KBM-7 (cell line): ENCODE results near the gene RTP5.

Experiments used
- DNase-seq: peaks from one replicate; pipeline ENCODE4 v3.0.0-alpha.2; 2015
- in situ Hi-C: fragments of 300-500 bp; cut with MboI; formaldehyde crosslinking; loops from 2 replicates; pipeline ENCODE4 v1.14.3; 2020; ENCODE audit warnings: low sequenced_read_pairs, low pct_unique_long_range_greater_than_20kb, mixed read lengths

Gene RTP5

GRCh38 chr2:241855245-241855887 lies 14.2 kb upstream of the RTP5 start:
- no peak for DNase-seq
- in situ Hi-C loops: no loop called here

- no peak for DNase-seq
- in situ Hi-C loops: no loop called here
These were observed 13.6 kb upstream of the RTP5 start for GRCh38 chr2:241855888-241856422.

DNA sequence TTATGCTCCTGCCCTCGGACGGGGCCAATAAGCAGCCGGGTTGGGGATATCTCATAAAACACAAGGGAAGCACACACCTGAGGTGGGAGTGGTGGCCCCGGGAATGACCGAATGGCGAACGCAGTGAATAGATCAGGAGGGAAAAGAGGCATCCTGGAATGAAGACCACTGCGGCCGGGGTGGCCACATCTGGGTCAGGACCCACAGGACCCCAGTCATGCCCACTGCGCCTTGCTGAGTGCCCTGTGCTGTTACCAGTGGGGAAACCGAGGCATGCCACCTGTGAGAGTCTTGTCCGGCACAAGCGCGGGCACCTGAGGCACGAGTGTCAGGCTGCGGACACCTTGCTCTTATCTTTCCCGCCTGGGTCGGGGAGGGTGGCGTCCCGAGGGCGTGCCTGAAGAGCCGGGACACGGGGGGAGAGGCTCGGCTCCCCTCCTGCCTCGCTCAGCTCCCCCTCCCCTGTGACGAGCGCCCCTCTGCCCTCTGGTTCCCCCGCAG lies 12.4 kb upstream of the RTP5 start:
- no peak for DNase-seq
- in situ Hi-C loops: no loop called here

- no peak for DNase-seq
- in situ Hi-C loops: no loop called here
These were observed 11.9 kb upstream of the RTP5 start for GRCh38 chr2:241857572-241858121.

DNA sequence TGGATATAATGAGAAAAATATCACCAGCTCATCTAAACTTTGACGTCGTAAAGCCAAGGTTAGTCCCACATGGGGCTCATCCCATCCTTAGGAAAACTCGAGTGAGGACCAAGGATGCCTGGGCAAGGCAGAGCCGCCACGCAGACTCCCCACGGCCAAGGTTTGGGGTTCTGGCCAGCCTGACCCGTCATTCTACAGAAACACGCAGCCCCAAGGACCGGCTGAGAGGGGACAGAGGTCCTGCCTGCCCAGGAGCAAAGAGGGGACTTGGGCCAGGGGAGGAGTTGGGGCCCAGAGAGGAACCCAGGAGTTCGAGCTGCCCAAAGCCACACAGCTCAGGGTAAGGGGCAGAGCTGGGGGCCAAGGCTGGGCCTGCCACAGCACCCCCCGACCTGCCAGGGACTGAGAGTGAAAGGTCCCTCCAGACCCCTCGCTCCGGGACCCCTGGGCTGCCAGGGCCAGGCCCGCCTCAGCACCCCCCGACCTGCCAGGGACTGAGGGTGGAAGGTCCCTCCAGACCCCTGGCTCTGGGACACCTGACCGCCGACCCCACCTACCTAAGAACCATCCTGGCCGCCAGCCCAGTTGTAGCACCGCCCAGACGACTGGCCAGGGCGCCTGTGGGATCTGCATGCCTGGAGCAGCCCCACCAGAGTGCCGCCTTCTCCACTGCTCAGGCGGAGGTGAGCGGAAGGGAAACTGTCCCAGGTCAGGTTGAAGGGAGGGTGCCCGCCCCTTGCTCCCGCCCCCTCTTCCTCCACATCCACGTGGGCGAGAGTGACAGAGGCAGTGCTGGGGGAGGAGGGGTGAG lies 11.1 kb upstream of the RTP5 start, which contains the start of gene PDCD1:
Gene PDCD1, minus strand, starts transcription at position 689 of the 811 bp plus-strand sequence. Its CDS starts 56 bp downstream, at position 633.
- DNase-seq: no peak
- in situ Hi-C loops: no loop called here

- DNase-seq: no peak
- in situ Hi-C loops: no loop called here
These were observed 10.5 kb upstream of the RTP5 start for GRCh38 chr2:241859017-241859435.

DNA sequence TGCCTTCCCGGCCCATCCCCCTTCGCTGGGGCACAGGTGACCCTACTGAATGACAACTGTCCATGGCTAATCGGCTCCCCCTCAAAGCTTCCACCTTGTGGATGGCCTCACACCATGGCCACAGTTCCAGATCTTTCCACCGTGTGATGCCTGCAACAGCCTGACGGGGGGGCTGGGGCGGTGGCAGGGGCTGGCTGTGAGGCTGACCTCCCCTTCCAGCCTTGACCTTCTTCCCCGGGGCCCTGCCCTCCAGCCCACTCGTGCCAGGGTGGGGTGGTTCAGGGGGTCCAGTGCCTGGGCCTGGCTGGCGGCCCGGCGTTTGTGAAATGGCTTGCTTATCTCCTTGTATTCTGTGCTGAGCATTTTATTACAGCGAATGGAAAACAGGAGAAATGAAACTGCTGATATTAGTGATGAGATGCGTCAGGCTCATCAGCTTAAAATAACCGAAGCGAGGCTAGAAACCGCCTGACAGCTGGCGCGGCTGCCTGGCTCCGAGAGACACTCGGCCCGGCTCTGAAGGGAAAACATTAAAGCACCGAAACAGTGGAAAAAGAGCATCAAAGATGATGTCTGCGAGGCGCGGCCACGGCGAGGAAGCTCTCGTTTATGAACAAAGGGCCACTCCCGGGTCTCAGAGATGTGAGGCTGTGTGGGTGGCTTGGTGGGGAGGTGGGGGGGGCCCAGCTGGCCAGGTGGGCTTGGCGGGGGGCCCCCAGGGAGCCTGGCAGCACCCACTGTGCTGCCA lies 9.9 kb upstream of the RTP5 start:
- in situ Hi-C loops: no loop called here
- no peak for DNase-seq

GRCh38 chr2:241860184-241861078 lies 9.1 kb upstream of the RTP5 start:
- no peak for DNase-seq

GRCh38 chr2:241861264-241861663 lies 8.3 kb upstream of the RTP5 start:
- in situ Hi-C loops: no loop called here
- no peak for DNase-seq

More at GRCh38 chr2:241860184-241861078, 9.1 kb upstream of the RTP5 start:
- in situ Hi-C loops: no loop called here

GRCh38 chr2:241862093-241862492 lies 7.4 kb upstream of the RTP5 start:
- DNase-seq: no peak
- in situ Hi-C loops: no loop called here

- in situ Hi-C loops: no loop called here
- no peak for DNase-seq
These were observed 6.6 kb upstream of the RTP5 start for GRCh38 chr2:241862775-241863535.

GRCh38 chr2:241863536-241863954 lies 6.0 kb upstream of the RTP5 start:
- in situ Hi-C loops: no loop called here
- peak; percentile 25 for DNase-seq

DNA sequence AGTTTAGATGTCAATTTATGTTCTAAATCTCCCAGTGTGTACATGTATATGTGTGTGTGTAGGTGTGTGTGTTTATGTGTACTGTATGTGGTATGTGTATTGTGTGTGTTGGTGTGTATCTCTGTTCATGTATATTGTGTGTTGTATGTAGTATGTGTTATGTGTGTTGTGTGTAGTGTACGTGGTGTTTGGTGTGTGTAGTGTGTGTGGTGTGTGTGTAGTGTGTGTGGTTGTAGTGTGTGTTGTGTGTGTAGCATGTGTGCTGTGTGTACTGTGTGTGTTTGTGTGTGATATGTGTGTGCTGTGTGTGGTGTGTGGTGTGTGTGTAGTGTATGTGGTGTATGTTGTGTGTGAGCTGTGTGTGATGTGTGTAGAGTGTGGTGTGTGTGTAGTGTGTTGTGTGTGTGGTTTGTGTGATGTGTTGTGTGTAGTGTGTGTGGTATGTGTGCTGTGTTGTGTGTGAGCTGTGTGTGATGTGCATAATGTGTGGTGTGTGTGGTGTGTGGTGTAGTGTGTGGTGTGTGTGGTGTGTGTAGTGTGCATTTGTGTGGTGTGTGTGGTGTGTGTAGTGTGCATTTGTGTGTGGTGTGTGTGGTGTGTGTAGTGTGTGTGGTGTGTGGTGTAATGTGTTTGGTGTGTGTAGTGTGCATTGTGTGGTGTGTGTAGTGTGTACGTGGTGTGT lies 5.2 kb upstream of the RTP5 start:
- in situ Hi-C loops: no loop called here
- no peak for DNase-seq

- DNase-seq: no peak
- in situ Hi-C loops: no loop called here
These were observed 4.7 kb upstream of the RTP5 start for GRCh38 chr2:241864850-241865213.

DNA sequence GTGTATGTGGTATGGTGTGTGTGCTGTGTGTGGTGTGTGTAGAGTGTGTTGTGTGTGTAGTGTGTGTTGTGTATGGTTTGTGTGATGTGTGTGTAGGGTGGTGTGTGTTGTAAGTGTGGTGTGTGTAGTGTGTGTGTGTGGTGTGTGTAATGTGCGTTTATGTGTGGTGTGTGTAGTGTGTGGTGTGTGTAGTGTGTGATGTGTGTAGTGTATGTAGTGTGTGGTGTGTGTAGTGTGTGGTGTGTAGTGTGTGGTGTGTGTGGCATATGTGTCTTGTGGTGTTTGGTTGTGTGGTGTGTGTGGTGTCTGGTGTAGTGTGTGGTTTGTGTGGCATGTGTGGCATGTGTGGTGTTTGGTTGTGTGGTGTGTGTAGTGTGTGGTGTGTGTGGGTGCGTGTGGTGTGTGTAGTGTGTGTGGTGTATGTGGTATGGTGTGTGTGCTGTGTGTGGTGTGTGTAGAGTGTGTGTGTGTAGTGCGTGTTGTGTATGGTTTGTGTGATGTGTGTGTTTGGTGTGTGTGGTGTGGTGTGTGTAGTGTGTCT lies 4.0 kb upstream of the RTP5 start:
- no peak for DNase-seq
- in situ Hi-C loops: no loop called here

GRCh38 chr2:241865957-241866789 lies 3.4 kb upstream of the RTP5 start:
- in situ Hi-C loops: no loop called here

More at GRCh38 chr2:241865957-241866789, 3.4 kb upstream of the RTP5 start:
- DNase-seq: no peak
